Endothelial cell of umbilical vein (primary cell): ENCODE measurements around the gene KDM3A. TPM values are rescaled to one million over a fixed set of nuclear protein-coding genes. Genes with fewer than 3 reads are reported as not detected.

ENCODE experiments used
- BruUV-seq: library from RNA; stranded (reverse); fragments of 400-500 nt; replicated peaks from 2 replicates; lab custom pipeline; 2021; lab: Mats Ljungman, UMichigan
- CTCF ChIA-PET: fragments of 300-600, 350-600 bp; sonication (Branson Sonifier 250); formaldehyde crosslinking; loops from one replicate; lab custom pipeline; 2021; ENCODE audit warnings: antibody characterized with exemption, inconsistent platforms; lab: Charles Lee
- POLR2A ChIA-PET: fragments of 300-600, 350-600 bp; sonication (Branson Sonifier 250); formaldehyde crosslinking; loops from one replicate; lab custom pipeline; 2021; ENCODE audit warnings: antibody characterized with exemption, inconsistent platforms; lab: Charles Lee
- DNase-seq: peaks from one replicate; pipeline ENCODE4 v3.0.0-alpha.2; 2011; ENCODE audit warnings: low read depth, low spot score
- FAIRE-seq: peaks from 2 replicates; lab custom pipeline; 2011; peaks lifted over from hg19 to GRCh38; lab: Jason Lieb, UNC
- H2AFZ ChIP-seq: 2 replicates; pipeline ENCODE4 v1.6.0; 2012; ENCODE audit warnings: low read depth, low read length, control low read depth, inconsistent platforms
- H3K27ac ChIP-seq: 2 replicates; pipeline ENCODE4 v1.5.1; 2011; ENCODE audit warnings: low read depth, mild to moderate bottlenecking, control low read depth, low read length, moderate library complexity; ENCODE audit not compliant: insufficient read depth
- H3K27me3 ChIP-seq, 2 experiments: 2 replicates each; pipeline versions ENCODE4 v1.6.0 to v1.6.1; 2011; ENCODE audit warnings: low read length in 2 of 2, mixed read lengths in 1 of 2; ENCODE audit not compliant: control insufficient read depth in 2 of 2, insufficient read depth in 2 of 2
- H3K36me3 ChIP-seq, 2 experiments: 2 replicates in 1 of 2; 3 replicates in 1 of 2; pipeline ENCODE4 v1.5.1; 2011; ENCODE audit warnings: low read length in 2 of 2, mild to moderate bottlenecking in 1 of 2, moderate library complexity in 1 of 2; ENCODE audit not compliant: control insufficient read depth in 2 of 2, insufficient read depth in 2 of 2; ENCODE audit errors: extremely low read depth in 1 of 2
- H3K4me1 ChIP-seq: 3 replicates; pipeline ENCODE4 v1.5.1; 2011; ENCODE audit warnings: mild to moderate bottlenecking, low read length; ENCODE audit not compliant: control insufficient read depth, insufficient read depth; ENCODE audit errors: extremely low read depth
- H3K4me2 ChIP-seq: 2 replicates; pipeline ENCODE4 v1.6.1; 2011; ENCODE audit warnings: low read length, control low read depth, mixed read lengths; ENCODE audit not compliant: insufficient read depth
- H3K4me3 ChIP-seq, 3 experiments: fragments of 200-600 bp in 1 of 3; sonication (generic), shearing (Covaris generic) in 1 of 3; replicated peaks in 1 of 3; 2 replicates each; pipeline ENCODE4 v1.5.1; 2011 to 2016; ENCODE audit warnings: control low read depth in 3 of 3, low read length in 3 of 3, mild to moderate bottlenecking in 2 of 3, inconsistent platforms in 1 of 3, low read depth in 1 of 3, moderate library complexity in 1 of 3; ENCODE audit not compliant: insufficient read depth in 1 of 3
- H3K79me2 ChIP-seq: 2 replicates; pipeline ENCODE4 v1.6.0; 2012; ENCODE audit warnings: low read length, inconsistent platforms; ENCODE audit not compliant: control insufficient read depth, insufficient read depth
- H3K9ac ChIP-seq: replicated peaks from 2 replicates; pipeline ENCODE3; 2011; ENCODE audit warnings: low read length, control low read depth; ENCODE audit not compliant: insufficient read depth; ENCODE audit errors: extremely low read depth
- H3K9me1 ChIP-seq: replicated peaks from 3 replicates; pipeline ENCODE4 v1.6.0; 2011; ENCODE audit warnings: mild to moderate bottlenecking, low read length; ENCODE audit not compliant: control insufficient read depth, insufficient read depth; ENCODE audit errors: extremely low read depth
- H3K9me3 ChIP-seq: replicated peaks from 2 replicates; pipeline ENCODE4 v1.5.1; 2012; ENCODE audit warnings: low read length, inconsistent platforms; ENCODE audit not compliant: control insufficient read depth, insufficient read depth
- H4K20me1 ChIP-seq: replicated peaks from 2 replicates; pipeline ENCODE3; 2011; ENCODE audit warnings: mild to moderate bottlenecking, low read length; ENCODE audit not compliant: control insufficient read depth, insufficient read depth; ENCODE audit errors: extremely low read depth
- CTCF ChIP-seq, 2 donors: IDR thresholded peaks; 1 replicate in 1 of 2; 2 replicates in 1 of 2; pipeline ENCODE4 v1.5.1; 2011; ENCODE audit warnings: low read length in 2 of 2, mild to moderate bottlenecking in 2 of 2, moderate library complexity in 2 of 2, control low read depth in 1 of 2, inconsistent platforms in 1 of 2, low read depth in 1 of 2; ENCODE audit not compliant: insufficient read depth in 1 of 2; ENCODE audit errors: extremely low read depth in 1 of 2
- EZH2 ChIP-seq: IDR thresholded peaks from 2 replicates; pipeline ENCODE4 v1.6.1; 2012; ENCODE audit warnings: borderline replicate concordance, low read depth, mild to moderate bottlenecking, moderate library complexity, low read length, inconsistent platforms; ENCODE audit not compliant: severe bottlenecking
- FOS ChIP-seq: IDR thresholded peaks from 2 replicates; pipeline ENCODE4 v1.6.1; 2011; ENCODE audit warnings: mild to moderate bottlenecking, low read length, moderate library complexity, borderline replicate concordance; ENCODE audit not compliant: insufficient read depth
- GATA2 ChIP-seq: IDR thresholded peaks from 2 replicates; pipeline ENCODE4 v1.7.0; 2011; ENCODE audit warnings: low read depth, mild to moderate bottlenecking, moderate library complexity, mixed read lengths, low read length; ENCODE audit not compliant: insufficient read length, insufficient read depth
- JUN ChIP-seq: IDR thresholded peaks from 2 replicates; pipeline ENCODE4 v1.6.1; 2011; ENCODE audit warnings: borderline replicate concordance, low read depth; ENCODE audit not compliant: insufficient read length, insufficient read depth
- MYC ChIP-seq: IDR thresholded peaks from one replicate; pipeline ENCODE4 v1.6.1; 2011; ENCODE audit warnings: mild to moderate bottlenecking, low read depth, low read length
- POLR2A ChIP-seq: IDR thresholded peaks from 2 replicates; pipeline ENCODE4 v1.6.1; 2012; ENCODE audit warnings: low read depth, mild to moderate bottlenecking, control low read depth, low read length
- POLR2AphosphoS5 ChIP-seq: IDR thresholded peaks from 2 replicates; pipeline ENCODE4 v1.6.1; 2012; ENCODE audit warnings: low read depth, mild to moderate bottlenecking, control low read depth, low read length, moderate library complexity; ENCODE audit not compliant: insufficient read depth
- dilution Hi-C: fragments of 300-500 bp; cut with MboI; formaldehyde crosslinking; loops from one replicate; pipeline ENCODE4 v1.15.0; 2019; ENCODE audit warnings: low sequenced_read_pairs; ENCODE audit not compliant: extremely low pct_ligation_motif_present
- intact Hi-C: fragments of 100-400 bp; cut with micrococcal nuclease; formaldehyde crosslinking; loops from one replicate; pipeline ENCODE4 v1.10.0; 2022
- polyA plus RNA-seq, 4 experiments: library from polyadenylated mRNA; depleted of rRNA in 3 of 4; stranded (reverse) in 3 of 4; unstranded in 1 of 4; fragments of >200 nt; gene quantifications; 2 replicates each; pipeline versions ENCODE4 v1.2.1 to v1.2.3, GENCODE V29; 2011 to 2012; ENCODE audit warnings: missing spikeins in 1 of 4
- total RNA-seq: library from RNA; stranded (reverse); gene quantifications from 2 replicates; pipeline ENCODE4 v1.2.3, GENCODE V29; 2021
- TF ChIP-seq, protein P1 (sequence below): IDR thresholded peaks from 2 replicates; pipeline ENCODE4 v1.6.1; 2011; ENCODE audit not compliant: insufficient read depth, insufficient read length

The KDM3A gene
- total and polyA plus RNA-seq, 2 donors (not counting 3 experiments of a cell fraction or from before 2014, with no cell fraction given), result 13.5 to 29.5 TPM

DNA sequence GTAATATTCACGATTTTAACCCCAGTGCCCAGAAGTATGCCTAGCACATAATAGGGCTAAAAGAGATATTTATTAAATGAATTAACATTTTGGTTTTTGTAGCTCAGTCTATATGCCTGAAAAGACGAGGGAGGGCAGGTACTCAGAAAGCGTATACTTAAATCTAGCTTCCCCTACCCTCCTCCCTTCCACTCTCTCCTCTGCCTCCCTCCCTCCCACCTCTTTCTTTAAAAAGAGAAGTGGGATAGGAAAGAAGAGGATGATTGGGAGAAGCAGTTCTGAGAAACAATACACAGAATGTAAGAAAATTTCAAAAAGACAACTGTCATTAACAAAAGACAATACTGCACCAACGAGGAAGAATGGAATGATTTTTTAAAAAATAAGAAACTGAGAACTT is 82.3 kb downstream of the KDM3A start:
- CTCF ChIA-PET, result no interaction called here
- TF ChIP-seq CTCF (IDR thresholded peaks at IDR 0.05; ENCODE audit: extremely low read depth in 1 of 2, insufficient read depth in 1 of 2, low read depth in 1 of 2, low read length in 2 of 2) (no peak), FOS (no peak), EZH2 (no peak), MYC (no peak), POLR2AphosphoS5 (no peak), JUN (no peak), POLR2A (no peak), GATA2 (no peak)
- TF ChIP-seq, protein P1, sequence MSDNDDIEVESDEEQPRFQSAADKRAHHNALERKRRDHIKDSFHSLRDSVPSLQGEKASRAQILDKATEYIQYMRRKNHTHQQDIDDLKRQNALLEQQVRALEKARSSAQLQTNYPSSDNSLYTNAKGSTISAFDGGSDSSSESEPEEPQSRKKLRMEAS, result no peak

More for the DNA sequence above, 82.3 kb downstream of the KDM3A start:
- H3K9me3 ChIP-seq, result peaks cover 3% of the 10 kb centered on the region
- FAIRE-seq (no peak), DNase-seq (no peak)
- no peaks in the 10 kb centered on the region for H3K79me2 ChIP-seq
- H2AFZ ChIP-seq, result no peak overlapping the region
- no peak overlapping the region for H3K4me2 ChIP-seq
- no peak overlapping the region for H3K27ac ChIP-seq
- intact Hi-C loops, result no loop called here
- no peak overlapping the region for H3K9ac ChIP-seq
- no TSS peak for BruUV-seq
- dilution Hi-C loops, result no loop called here
- POLR2A ChIA-PET, result no interaction called here
- H3K4me3 ChIP-seq, result no peak overlapping the region
- H4K20me1 ChIP-seq, result no peaks in the 10 kb centered on the region
- H3K36me3 ChIP-seq, result peaks cover 0 to 7% of the 10 kb centered on the region in 2 experiments
- no peaks in the 10 kb centered on the region for H3K4me1 ChIP-seq
- H3K27me3 ChIP-seq, result no peaks in the 10 kb centered on the region
- no peaks in the 10 kb centered on the region for H3K9me1 ChIP-seq
